AG04450 (cell line): Measurements from ENCODE around the gene TAOK2. TPM values are rescaled to one million over a fixed set of nuclear protein-coding genes. Genes with fewer than 3 reads are reported as not detected.
"Not testable (repeated sequence)": the region's sequence is repeated elsewhere in the genome, so short reads cannot be mapped to it uniquely, and the experiment has no call there.

Experiments used
- CTCF ChIA-PET: fragments of 300-600, 350-600 bp; formaldehyde crosslinking; extraction: SDS; loops from one replicate; lab custom pipeline; 2022; ENCODE audit warnings: antibody characterized with exemption, inconsistent platforms; lab: Charles Lee
- POLR2A ChIA-PET: fragments of 350-600 bp; formaldehyde crosslinking; extraction: SDS; loops from one replicate; lab custom pipeline; 2021; ENCODE audit warnings: antibody characterized with exemption, inconsistent platforms; lab: Yijun Ruan, JAX
- DNase-seq: peaks from one replicate; pipeline ENCODE4 v3.0.0-alpha.2; 2011; ENCODE audit warnings: low read depth, low spot score
- H3K27ac ChIP-seq: one replicate; pipeline ENCODE4 v1.5.1; 2012; ENCODE audit warnings: low read depth, low read length, control low read depth
- H3K27me3 ChIP-seq: one replicate; pipeline ENCODE4 v1.6.0; 2012; ENCODE audit warnings: low read length; ENCODE audit not compliant: control insufficient read depth, insufficient read depth
- H3K4me3 ChIP-seq: 2 replicates; pipeline ENCODE4 v1.5.1; 2011; ENCODE audit warnings: mild to moderate bottlenecking, low read depth, low read length, control low read depth
- H3K9me3 ChIP-seq: 2 replicates; pipeline ENCODE4 v1.5.1; 2012; ENCODE audit warnings: low read length; ENCODE audit not compliant: control insufficient read depth, insufficient read depth
- CTCF ChIP-seq: IDR thresholded peaks from 2 replicates; pipeline ENCODE4 v1.5.1; 2011; ENCODE audit warnings: low read depth, low read length, control low read depth, inconsistent platforms
- polyA plus RNA-seq: library from polyadenylated mRNA; depleted of rRNA; stranded (reverse); fragments of >200 nt; gene quantifications from 2 replicates; pipeline ENCODE4 v1.2.3, GENCODE V29; 2011

TAOK2 gene
- polyA plus RNA-seq, 1 experiment: 16.9 TPM

GRCh38 chr16:30009990-30010843, 36.5 kb downstream of the TAOK2 start:
- ChIA-PET POLR2A (no interaction called here), CTCF (interaction anchor here (0.6 kb wide), 1 partner anchor 156 kb away, joined by 4 read pairs; no protein-coding TSS in a partner anchor)
- Histone ChIP-seq H3K4me3 (peak overlapping the region; percentile 54; the same call in 1 of the 2 replicates), H3K27ac (no peak overlapping the region), H3K9me3 (no peaks in the 10 kb centered on the region; the same call in 1 of the 2 replicates), H3K27me3 (peaks cover 26% of the 10 kb centered on the region)
- DNase-seq: no peak
- no peak for TF ChIP-seq CTCF

GRCh38 chr16:30010844-30011713, 37.4 kb downstream of the TAOK2 start, which contains the start of gene DOC2A:
DOC2A (minus strand) TSS chr16:30011027; CDS start chr16:30010222, 805 bp downstream.
- Histone ChIP-seq H3K27me3 (peaks cover 26% of the 10 kb centered on the region), H3K9me3 (no peaks in the 10 kb centered on the region; the same call in 1 of the 2 replicates), H3K4me3 (peak within 1 kb of the TSS; percentile 54), H3K27ac (no peak within 1 kb of the TSS)
- TF ChIP-seq CTCF: no peak
- POLR2A ChIA-PET: no interaction called here
- no peak for DNase-seq
- CTCF ChIA-PET: no interaction called here

- Histone ChIP-seq H3K27ac (no peak overlapping the region), H3K9me3 (no peaks in the 10 kb centered on the region; the same call in 1 of the 2 replicates), H3K4me3 (no peak overlapping the region), H3K27me3 (peaks cover 29% of the 10 kb centered on the region)
- DNase-seq: no peak
- no peak for TF ChIP-seq CTCF
- POLR2A ChIA-PET: no interaction called here
- CTCF ChIA-PET: no interaction called here
Measured at GRCh38 chr16:30011714-30012504, 38.2 kb downstream of the TAOK2 start.

- POLR2A ChIA-PET: not testable (repeated sequence)
- CTCF ChIA-PET: interaction anchor here (0.9 to 1.0 kb wide), 2 partner anchors 19 to 164 kb away, joined by 3 read pairs; partner anchors contain the start of gene TLCD3B
Measured at GRCh38 chr16:30012598-30012997, 38.9 kb downstream of the TAOK2 start.

GRCh38 chr16:30015450-30015849, 41.8 kb downstream of the TAOK2 start:
- DNase-seq, H3K27ac ChIP-seq, H3K9me3 ChIP-seq, H3K4me3 ChIP-seq, CTCF ChIA-PET: not testable (repeated sequence)
- peaks cover 14% of the 10 kb centered on the region for H3K27me3 ChIP-seq
- POLR2A ChIA-PET: interaction anchor here (0.7 kb wide), 1 partner anchor 187 kb away, joined by 5 read pairs; no protein-coding TSS in a partner anchor

More at GRCh38 chr16:30012598-30012997, 38.9 kb downstream of the TAOK2 start:
- H3K9me3 ChIP-seq, DNase-seq, H3K4me3 ChIP-seq, H3K27ac ChIP-seq: not testable (repeated sequence)
- peaks cover 29% of the 10 kb centered on the region for H3K27me3 ChIP-seq
